Glomerular visceral epithelial cell (primary cell): ENCODE data around the gene GRIK3.

Experiments
- DNase-seq: peaks from one replicate; pipeline ENCODE4 v3.0.0-alpha.2; 2016; ENCODE audit errors: extremely low spot score

GRIK3 gene

GRCh38 chr1:36765785-36766300, 268.5 kb downstream of the GRIK3 start:
- no peak for DNase-seq

GRCh38 chr1:36764798-36765197, 269.5 kb downstream of the GRIK3 start:
- no peak for DNase-seq

- DNase-seq: no peak
Observed at GRCh38 chr1:36763771-36764170, 270.5 kb downstream of the GRIK3 start.

GRCh38 chr1:36762174-36762573, 272.1 kb downstream of the GRIK3 start:
- DNase-seq: no peak

- no peak for DNase-seq
Observed at GRCh38 chr1:36761113-36761512, 273.2 kb downstream of the GRIK3 start.

DNA sequence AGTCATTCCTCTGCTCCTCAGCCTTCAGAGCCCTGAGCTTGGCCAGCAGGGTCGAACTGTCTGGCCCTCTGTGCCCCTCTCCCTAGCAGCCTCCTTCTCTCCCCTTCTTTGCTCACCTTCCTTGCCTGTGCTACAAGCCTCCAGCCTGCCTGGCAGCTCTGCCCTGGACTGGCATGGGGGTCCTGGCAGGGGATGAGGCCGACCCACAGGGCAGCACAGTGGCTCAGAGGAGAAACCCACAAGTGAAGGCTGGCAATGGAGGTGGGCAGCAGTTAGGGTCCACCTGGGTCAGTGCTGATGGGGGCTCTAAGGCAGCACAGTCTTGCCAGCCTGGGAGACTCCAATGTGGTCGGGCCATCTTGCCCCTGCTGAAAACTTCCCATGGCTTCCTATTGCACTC, 274.2 kb downstream of the GRIK3 start:
- DNase-seq: no peak

DNA sequence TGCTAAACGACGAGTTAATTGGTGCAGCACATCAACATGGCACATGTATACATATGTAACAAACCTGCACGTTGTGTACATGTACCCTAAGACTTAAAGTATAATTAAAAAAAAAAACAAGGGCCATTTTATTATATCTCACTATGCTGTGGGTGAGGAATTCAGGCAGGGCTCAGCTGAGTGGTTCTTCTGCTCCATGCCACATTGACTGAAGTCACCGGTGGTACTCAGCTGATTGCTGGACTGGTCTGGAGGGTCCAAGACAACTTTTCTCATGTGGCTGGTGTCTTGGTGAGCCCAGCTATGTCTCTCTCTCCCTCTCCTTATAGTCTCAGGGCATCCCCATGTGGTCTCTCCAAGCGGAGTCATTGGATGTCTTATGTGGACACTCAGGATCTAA, 275.0 kb downstream of the GRIK3 start:
- DNase-seq: no peak

DNA sequence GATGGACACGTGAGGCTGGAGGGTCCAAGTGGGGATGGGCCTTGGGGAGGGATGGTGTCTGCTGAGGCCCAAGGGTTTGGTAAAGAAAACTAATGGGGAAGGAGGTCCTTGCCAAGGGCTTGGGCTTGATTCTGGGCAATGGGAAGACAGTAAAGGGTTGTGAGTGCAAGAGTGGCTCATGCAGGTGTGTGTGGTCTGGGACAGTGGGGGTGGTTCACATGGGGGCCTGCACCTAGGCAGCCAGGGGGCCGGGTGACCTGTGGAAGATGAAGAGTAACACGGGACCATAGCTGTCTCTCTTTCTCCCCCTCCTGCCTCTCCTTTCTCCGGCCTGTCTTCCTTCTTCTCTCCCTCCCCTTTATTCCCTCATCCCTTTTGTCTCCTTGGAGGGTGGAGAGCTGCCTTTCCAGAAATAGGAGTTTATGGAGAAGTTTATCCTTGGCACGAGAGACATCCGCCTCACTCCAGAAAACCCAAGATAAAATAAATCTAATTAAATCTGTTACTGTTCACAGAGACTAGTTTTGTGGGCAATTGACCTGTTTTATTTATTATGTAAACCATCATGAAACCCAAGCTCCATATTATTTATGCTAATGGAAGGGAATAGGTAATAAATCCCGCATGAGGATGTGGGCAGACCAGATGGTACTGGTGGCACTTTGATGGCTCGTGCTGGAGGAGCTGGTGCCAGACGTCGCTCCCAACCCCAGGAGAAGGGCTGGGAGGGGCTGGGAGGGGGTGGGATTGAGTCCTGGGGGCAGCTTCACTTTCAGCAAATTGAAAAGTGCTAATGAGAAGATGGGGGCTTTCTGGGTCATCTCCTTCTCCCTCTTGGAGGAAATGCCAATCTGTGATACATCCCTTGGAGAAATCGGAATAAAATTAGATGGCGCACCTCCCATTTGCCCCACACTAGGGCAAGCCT, 278.7 kb downstream of the GRIK3 start:
- no peak for DNase-seq

GRCh38 chr1:36754366-36754765, 279.9 kb downstream of the GRIK3 start:
- DNase-seq: no peak

- DNase-seq: no peak
Observed at GRCh38 chr1:36753451-36753850, 280.9 kb downstream of the GRIK3 start.

DNA sequence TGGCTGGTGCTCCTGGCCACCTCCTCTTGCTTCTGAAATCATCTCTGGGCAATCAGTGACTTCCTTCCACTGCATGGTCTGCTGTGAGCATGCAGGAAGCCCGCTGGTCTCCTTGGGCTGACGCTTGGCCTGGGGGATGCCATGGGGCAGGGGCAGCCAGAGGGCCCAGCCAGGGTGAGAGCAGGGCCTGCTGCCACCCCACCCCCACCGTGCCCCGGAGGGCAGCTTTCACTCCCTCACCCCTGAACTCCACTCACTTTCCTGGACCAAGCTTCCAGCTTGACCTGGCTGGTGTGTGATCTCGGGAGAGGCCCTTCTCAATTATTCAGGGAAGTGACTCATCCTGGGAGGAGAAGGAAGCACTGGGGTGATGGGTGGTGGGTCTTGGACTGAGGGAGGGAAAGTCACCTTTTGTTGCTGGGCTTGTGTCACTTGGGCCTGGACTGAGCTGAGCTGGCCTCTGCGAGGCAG, 281.4 kb downstream of the GRIK3 start:
- DNase-seq: no peak

- DNase-seq: no peak
Observed at GRCh38 chr1:36752431-36752830, 281.9 kb downstream of the GRIK3 start.

GRCh38 chr1:36751525-36751924, 282.8 kb downstream of the GRIK3 start:
- DNase-seq: no peak

GRCh38 chr1:36748466-36748865, 285.8 kb downstream of the GRIK3 start:
- DNase-seq: no peak
